Measurements from ENCODE around the gene RPL10. TPM values are rescaled to one million over a fixed set of nuclear protein-coding genes. Genes with fewer than 3 reads are reported as not detected.

The RPL10 gene
- total and polyA plus RNA-seq, 2 of the 13 experiments (the other 11 are each of a cell fraction or from before 2014, with no cell fraction given): 2,381 to 4,713 TPM

- no peak for TF ChIP-seq TIGD3 (CRISPR knock-in tag; IDR thresholded peaks at IDR 0.05; ENCODE audit: borderline replicate concordance)
- no peak for TF ChIP-seq SMC3 (IDR thresholded peaks at IDR 0.05; ENCODE audit: low read length)
- no peak for TF ChIP-seq HMGA1 (CRISPR knock-in tag; conservative IDR thresholded peaks at IDR 0.05)
- no peak for TF ChIP-seq ZHX2 (IDR thresholded peaks at IDR 0.05; ENCODE audit: low read depth)
- no peak for TF ChIP-seq ZHX2 (CRISPR knock-in tag; IDR thresholded peaks at IDR 0.05; ENCODE audit: borderline replicate concordance)
- no peak for TF ChIP-seq ZNF562 (CRISPR knock-in tag; IDR thresholded peaks at IDR 0.05; ENCODE audit: borderline replicate concordance)
- no peak for TF ChIP-seq HOXD1 (CRISPR knock-in tag; IDR thresholded peaks at IDR 0.05)
These were observed 18.0 kb upstream of the RPL10 start (continued) for GRCh38 chrX:154380153-154380552.

All from HepG2 (cell line).